Measurements from ENCODE around the gene FHL3.
"Not testable (repeated sequence)": the region's sequence is repeated elsewhere in the genome, so short reads cannot be mapped to it uniquely, and the experiment has no call there.

FHL3 gene

GRCh38 chr1:38032992-38033391, 27.7 kb upstream of the FHL3 start:
- DNase-seq = not testable (repeated sequence)

GRCh38 chr1:38031513-38031866, 26.2 kb upstream of the FHL3 start:
- no peak for DNase-seq

GRCh38 chr1:38030596-38031512, 25.5 kb upstream of the FHL3 start:
- DNase-seq = no peak

GRCh38 chr1:38029685-38030511, 24.6 kb upstream of the FHL3 start:
- peak; percentile 39 for DNase-seq

- no peak for DNase-seq
Observed at GRCh38 chr1:38029081-38029681, 23.9 kb upstream of the FHL3 start.

- no peak for DNase-seq
Observed at GRCh38 chr1:38028671-38029070, 23.4 kb upstream of the FHL3 start.

- no peak for DNase-seq
Observed at GRCh38 chr1:38028105-38028591, 22.8 kb upstream of the FHL3 start.

GRCh38 chr1:38027201-38028104, 22.1 kb upstream of the FHL3 start:
- no peak for DNase-seq

- DNase-seq = no peak
Observed at GRCh38 chr1:38026592-38027200, 21.4 kb upstream of the FHL3 start.

- no peak for DNase-seq
Observed at GRCh38 chr1:38025664-38026063, 20.4 kb upstream of the FHL3 start.

GRCh38 chr1:38025233-38025632, 19.9 kb upstream of the FHL3 start:
- no peak for DNase-seq

GRCh38 chr1:38022810-38023209, 17.5 kb upstream of the FHL3 start:
- DNase-seq = no peak

- no peak for DNase-seq
Observed at GRCh38 chr1:38021969-38022368, 16.7 kb upstream of the FHL3 start.

- DNase-seq = no peak
Observed at GRCh38 chr1:38020396-38020795, 15.1 kb upstream of the FHL3 start.

- no peak for DNase-seq
Observed at GRCh38 chr1:38018864-38019343, 13.6 kb upstream of the FHL3 start.

- DNase-seq = no peak
Observed at GRCh38 chr1:38015978-38016725, 10.8 kb upstream of the FHL3 start.

- DNase-seq = no peak
Observed at GRCh38 chr1:38014724-38015424, 9.6 kb upstream of the FHL3 start.

- no peak for DNase-seq
Observed at GRCh38 chr1:38014171-38014570, 8.9 kb upstream of the FHL3 start.

GRCh38 chr1:38013227-38013622, 7.9 kb upstream of the FHL3 start:
- DNase-seq = no peak

All from CD4-positive, alpha-beta T cell treated with Interleukin-15 for 1 hour (primary cell).